Measurements from ENCODE around the gene ECT2L. TPM values are rescaled to one million over a fixed set of nuclear protein-coding genes. Genes with fewer than 3 reads are reported as not detected.

The ECT2L gene
- total and polyA plus RNA-seq, 2 donors (not counting 1 experiment from before 2014, with no cell fraction given) = 0.17 TPM; not detected in 1

GRCh38 chr6:138830248-138830647 is 34.4 kb downstream of the ECT2L start:
- Histone ChIP-seq H3K4me1 (ENCODE audit: control insufficient read depth, extremely low read depth, insufficient read depth, low read length) (no peaks in the 10 kb centered on the region), H2AFZ (ENCODE audit: low read length) (no peak overlapping the region), H3K4me3 (replicated peaks in 1 of 4; ENCODE audit: control extremely low read depth in 1 of 4, insufficient read depth in 1 of 4, low read depth in 3 of 4, low read length in 4 of 4) (no peak overlapping the region), H3K9me3 (ENCODE audit: control insufficient read depth, insufficient read depth, low read depth, low read length) (no peaks in the 10 kb centered on the region), H3K27ac (ENCODE audit: insufficient read depth, low read length) (no peak overlapping the region), H3K4me2 (ENCODE audit: extremely low read depth, insufficient read depth, low read length) (no peak overlapping the region), H3K9ac (ENCODE audit: insufficient read depth, low read length) (no peak overlapping the region), H3K27me3 (ENCODE audit: control insufficient read depth, insufficient read depth, low read length) (no peaks in the 10 kb centered on the region), H3K79me2 (ENCODE audit: control insufficient read depth, insufficient read depth, low read length) (no peaks in the 10 kb centered on the region), H3K36me3 (ENCODE audit: control insufficient read depth, insufficient read depth, low read length) (no peaks in the 10 kb centered on the region), H4K20me1 (ENCODE audit: control insufficient read depth, extremely low read depth, insufficient read depth, low read length) (no peaks in the 10 kb centered on the region)
- no peak for DNase-seq (ENCODE audit: low read depth in 2 of 2)
- no peak for TF ChIP-seq CTCF (conservative IDR thresholded peaks at IDR 0.05 in 1 of 2, IDR thresholded peaks at IDR 0.05 in 1 of 2; ENCODE audit: low read depth in 1 of 2, low read length in 2 of 2)
- TF ChIP-seq EZH2 (IDR thresholded peaks at IDR 0.05; ENCODE audit: low read length, missing control alignments) = no peak

GRCh38 chr6:138832182-138832581 is 36.3 kb downstream of the ECT2L start:
- H3K79me2 ChIP-seq (ENCODE audit: control insufficient read depth, insufficient read depth, low read length) = no peaks in the 10 kb centered on the region
- H3K27me3 ChIP-seq (ENCODE audit: control insufficient read depth, insufficient read depth, low read length) = no peaks in the 10 kb centered on the region
- no peaks in the 10 kb centered on the region for H3K36me3 ChIP-seq (ENCODE audit: control insufficient read depth, insufficient read depth, low read length)
- H3K9ac ChIP-seq (ENCODE audit: insufficient read depth, low read length) = no peak overlapping the region
- no peak overlapping the region for H2AFZ ChIP-seq (ENCODE audit: low read length)
- H3K27ac ChIP-seq (ENCODE audit: insufficient read depth, low read length) = no peak overlapping the region
- H3K9me3 ChIP-seq (ENCODE audit: control insufficient read depth, insufficient read depth, low read depth, low read length) = no peaks in the 10 kb centered on the region
- no peak overlapping the region for H3K4me3 ChIP-seq (replicated peaks in 1 of 4; ENCODE audit: control extremely low read depth in 1 of 4, insufficient read depth in 1 of 4, low read depth in 3 of 4, low read length in 4 of 4)
- TF ChIP-seq CTCF (conservative IDR thresholded peaks at IDR 0.05 in 1 of 2, IDR thresholded peaks at IDR 0.05 in 1 of 2; ENCODE audit: low read depth in 1 of 2, low read length in 2 of 2) = no peak
- TF ChIP-seq EZH2 (IDR thresholded peaks at IDR 0.05; ENCODE audit: low read length, missing control alignments) = no peak
- H3K4me1 ChIP-seq (ENCODE audit: control insufficient read depth, extremely low read depth, insufficient read depth, low read length) = no peaks in the 10 kb centered on the region
- no peak for DNase-seq (ENCODE audit: low read depth in 2 of 2)
- H4K20me1 ChIP-seq (ENCODE audit: control insufficient read depth, extremely low read depth, insufficient read depth, low read length) = no peaks in the 10 kb centered on the region
- H3K4me2 ChIP-seq (ENCODE audit: extremely low read depth, insufficient read depth, low read length) = no peak overlapping the region

GRCh38 chr6:138833816-138834539 is 38.1 kb downstream of the ECT2L start:
- Histone ChIP-seq H3K4me2 (ENCODE audit: extremely low read depth, insufficient read depth, low read length) (no peak overlapping the region), H3K4me3 (replicated peaks in 1 of 4; ENCODE audit: control extremely low read depth in 1 of 4, insufficient read depth in 1 of 4, low read depth in 3 of 4, low read length in 4 of 4) (no peak overlapping the region), H4K20me1 (ENCODE audit: control insufficient read depth, extremely low read depth, insufficient read depth, low read length) (no peaks in the 10 kb centered on the region), H3K36me3 (ENCODE audit: control insufficient read depth, insufficient read depth, low read length) (no peaks in the 10 kb centered on the region), H3K9ac (ENCODE audit: insufficient read depth, low read length) (no peak overlapping the region), H3K4me1 (ENCODE audit: control insufficient read depth, extremely low read depth, insufficient read depth, low read length) (no peaks in the 10 kb centered on the region), H3K79me2 (ENCODE audit: control insufficient read depth, insufficient read depth, low read length) (no peaks in the 10 kb centered on the region), H2AFZ (ENCODE audit: low read length) (no peak overlapping the region), H3K27me3 (ENCODE audit: control insufficient read depth, insufficient read depth, low read length) (no peaks in the 10 kb centered on the region), H3K9me3 (ENCODE audit: control insufficient read depth, insufficient read depth, low read depth, low read length) (no peaks in the 10 kb centered on the region), H3K27ac (ENCODE audit: insufficient read depth, low read length) (no peak overlapping the region)
- TF ChIP-seq CTCF (conservative IDR thresholded peaks at IDR 0.05 in 1 of 2, IDR thresholded peaks at IDR 0.05 in 1 of 2; ENCODE audit: low read depth in 1 of 2, low read length in 2 of 2) = no peak
- no peak for TF ChIP-seq EZH2 (IDR thresholded peaks at IDR 0.05; ENCODE audit: low read length, missing control alignments)
- DNase-seq (ENCODE audit: low read depth in 2 of 2) = peak; percentile 36 to 43
